CD4-positive, alpha-beta T cell treated with Interleukin-17A for 1 hour (primary cell): Measurements from ENCODE around the gene BCL2L12.

Source experiments
- DNase-seq: peaks from one replicate; pipeline ENCODE4 v3.0.0-alpha.2; 2020

The BCL2L12 gene

DNA sequence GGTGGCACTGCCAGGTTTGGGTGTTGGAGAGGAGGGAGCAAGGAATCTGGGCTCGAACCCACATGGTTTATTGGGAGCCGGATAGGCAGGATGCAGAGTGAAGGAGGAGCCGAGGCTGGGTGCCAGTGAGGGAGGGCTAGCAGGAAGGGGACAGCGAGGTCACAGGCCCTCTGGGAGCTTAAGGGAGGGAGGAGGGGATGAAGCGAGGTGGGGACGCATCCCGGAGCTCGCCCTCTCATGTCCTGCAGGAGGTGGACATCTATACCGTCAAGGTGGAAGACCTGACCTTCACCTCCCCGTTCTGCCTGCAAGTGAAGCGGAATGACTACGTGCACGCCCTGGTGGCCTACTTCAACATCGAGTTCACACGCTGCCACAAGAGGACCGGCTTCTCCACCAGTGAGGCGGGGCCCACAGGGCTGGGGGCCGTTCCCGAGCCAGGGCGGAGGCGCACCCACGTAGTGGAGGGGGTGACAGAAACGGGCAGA, 20.2 kb downstream of the BCL2L12 start:
- DNase-seq = no peak

DNA sequence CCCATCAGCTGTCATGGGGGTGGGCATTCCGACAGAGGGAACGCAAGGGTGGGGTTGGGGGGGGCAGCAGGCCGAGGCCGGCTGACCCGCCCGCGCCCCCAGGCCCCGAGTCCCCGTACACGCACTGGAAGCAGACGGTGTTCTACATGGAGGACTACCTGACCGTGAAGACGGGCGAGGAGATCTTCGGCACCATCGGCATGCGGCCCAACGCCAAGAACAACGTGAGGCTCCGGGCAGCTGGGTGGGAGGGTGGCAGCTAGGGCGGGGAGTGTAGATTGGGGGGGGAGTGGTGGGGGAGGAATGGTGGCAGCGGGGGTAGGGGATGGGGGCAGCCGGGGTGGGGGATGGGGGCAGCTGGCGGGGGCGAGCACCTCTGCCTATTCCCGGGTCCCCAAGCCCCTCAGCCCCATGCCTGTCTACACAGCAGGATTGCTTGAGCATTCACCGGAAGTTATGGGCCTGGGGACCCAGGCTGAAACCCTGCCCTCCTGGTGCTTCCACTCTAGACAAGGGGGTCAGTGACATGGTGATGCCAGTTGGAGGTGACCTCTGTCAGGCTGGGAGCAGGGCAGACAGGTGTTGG, 20.9 kb downstream of the BCL2L12 start:
- no peak for DNase-seq

DNA sequence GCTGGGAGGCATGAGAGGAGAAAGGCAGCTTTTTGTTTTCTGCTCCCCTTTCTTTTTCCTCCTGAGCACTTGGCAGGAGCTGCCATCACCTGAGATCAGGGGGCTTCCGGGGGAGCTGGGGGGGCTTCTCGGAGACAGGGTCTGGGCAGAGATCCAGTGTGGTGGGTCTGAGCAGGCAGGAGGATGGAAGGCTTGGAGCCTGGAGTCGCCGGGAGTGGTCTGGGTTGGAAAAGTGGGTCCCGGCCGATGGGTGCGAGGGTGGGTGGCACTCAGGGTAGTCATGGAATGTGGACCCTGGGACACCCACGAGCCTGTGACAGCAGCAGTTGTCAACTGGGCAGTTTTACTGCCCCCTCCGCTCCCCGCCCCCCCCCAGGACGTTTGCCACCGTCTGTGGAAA, 21.4 kb downstream of the BCL2L12 start:
- no peak for DNase-seq

DNA sequence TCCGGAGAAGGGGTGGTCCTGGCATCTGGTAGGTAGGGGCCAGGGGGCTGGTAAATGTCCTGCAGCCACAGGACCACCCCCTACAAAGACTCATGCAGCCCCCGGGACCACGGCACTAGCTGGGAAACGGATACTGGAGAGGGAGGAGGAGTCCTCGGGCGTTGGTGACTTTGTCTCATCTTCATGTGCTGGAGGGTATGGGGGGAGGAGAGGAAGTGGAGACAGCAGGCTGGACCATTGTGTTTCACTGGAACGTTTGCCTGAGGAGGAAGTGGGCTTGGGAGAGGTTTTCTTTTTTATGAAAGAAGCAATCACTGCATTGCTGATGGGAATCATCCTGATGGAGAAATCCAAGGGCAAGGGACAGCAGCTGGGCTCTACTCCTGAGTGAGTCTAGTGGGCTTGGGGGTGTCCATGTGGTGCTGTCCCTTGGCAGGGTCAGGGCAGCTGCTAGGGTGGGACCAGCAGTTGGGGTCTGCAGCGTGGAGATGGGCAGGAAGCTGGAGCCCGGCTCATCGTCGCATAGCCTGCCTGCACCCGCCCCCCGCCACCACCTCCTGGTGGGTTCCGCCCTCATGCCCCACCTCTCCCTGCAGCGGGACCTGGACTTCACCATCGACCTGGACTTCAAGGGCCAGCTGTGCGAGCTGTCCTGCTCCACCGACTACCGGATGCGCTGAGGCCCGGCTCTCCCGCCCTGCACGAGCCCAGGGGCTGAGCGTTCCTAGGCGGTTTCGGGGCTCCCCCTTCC, 22.0 kb downstream of the BCL2L12 start:
- DNase-seq = no peak

DNA sequence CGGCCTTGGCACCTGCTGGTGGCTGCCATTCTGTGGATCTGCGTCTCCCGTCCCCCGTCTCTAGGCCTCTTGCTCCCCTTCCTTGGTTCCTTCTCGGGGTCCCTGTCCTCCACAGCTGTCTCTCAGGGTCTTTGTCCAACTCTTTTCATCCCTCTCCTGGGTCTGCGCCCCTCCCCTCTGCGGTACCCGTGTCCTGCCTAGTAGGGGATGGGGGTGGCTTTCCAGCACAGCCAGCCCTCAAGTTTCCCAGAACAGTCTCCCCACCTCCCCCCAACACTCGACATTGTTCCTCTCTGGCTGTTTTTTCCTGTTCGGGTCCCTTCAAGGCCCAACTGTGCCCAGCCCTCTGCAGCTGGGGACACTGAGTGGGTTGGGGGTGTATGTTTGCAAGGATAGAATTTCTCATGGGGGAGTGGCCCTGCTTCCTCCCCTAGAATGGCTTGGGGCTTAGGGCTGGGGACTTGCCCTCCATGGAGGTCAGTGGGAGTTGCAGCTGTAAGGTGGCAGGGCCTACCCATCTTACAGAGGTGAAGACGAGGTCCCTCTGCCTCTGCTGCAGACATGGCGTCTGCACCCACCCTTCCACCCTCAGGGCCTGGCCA, 22.9 kb downstream of the BCL2L12 start:
- no peak for DNase-seq

DNA sequence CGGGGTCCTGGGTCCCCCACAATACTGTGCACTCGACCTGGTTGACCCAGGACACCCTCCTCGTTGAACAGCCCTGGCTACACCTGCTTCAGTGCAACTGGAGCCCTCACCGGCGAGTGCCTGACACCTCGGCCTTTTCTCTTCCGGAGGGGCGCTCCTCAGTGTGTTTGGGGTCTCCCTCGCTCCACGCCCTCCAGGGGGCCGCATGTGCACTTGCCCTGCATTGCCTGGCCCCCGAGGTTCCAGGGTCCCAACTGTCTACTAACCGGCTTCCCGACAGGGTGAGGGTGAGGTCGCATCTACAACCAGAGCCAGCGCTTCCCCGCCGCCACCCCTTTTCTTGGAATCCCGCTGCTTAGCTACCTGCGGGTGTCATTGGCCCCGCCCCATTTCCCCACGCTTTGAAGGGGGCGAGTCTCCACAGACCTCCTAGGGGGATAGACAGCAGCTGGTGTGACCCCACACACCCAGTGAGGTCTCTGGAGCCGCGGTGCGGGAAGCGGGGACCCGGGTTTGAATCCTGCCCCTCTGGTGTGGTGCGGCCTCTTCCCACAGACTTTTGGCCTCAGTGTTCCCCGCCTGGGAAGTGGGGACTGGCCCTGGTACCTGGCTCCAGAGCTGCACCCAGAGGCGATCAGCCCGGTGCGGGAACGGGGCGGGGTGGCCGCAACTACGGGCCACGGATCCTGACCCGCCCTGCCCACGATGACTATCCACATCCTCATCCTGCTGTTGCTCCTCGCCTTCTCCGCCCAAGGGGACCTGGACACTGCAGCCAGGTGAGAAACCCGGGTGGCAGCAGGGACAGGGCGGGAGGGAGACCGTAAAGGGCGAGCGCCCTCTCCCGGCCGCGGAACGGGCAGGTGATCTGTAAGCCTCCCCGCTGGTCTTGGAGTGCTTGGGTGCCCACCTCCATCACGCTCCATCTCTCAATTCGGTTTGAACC, 23.7 kb downstream of the BCL2L12 start, which contains the start of gene ADM5:
Gene ADM5 (plus strand): TSS at position 462 of the 946 bp plus-strand sequence. CDS start 244 bp downstream, at position 706.
- peak; percentile 39 for DNase-seq

DNA sequence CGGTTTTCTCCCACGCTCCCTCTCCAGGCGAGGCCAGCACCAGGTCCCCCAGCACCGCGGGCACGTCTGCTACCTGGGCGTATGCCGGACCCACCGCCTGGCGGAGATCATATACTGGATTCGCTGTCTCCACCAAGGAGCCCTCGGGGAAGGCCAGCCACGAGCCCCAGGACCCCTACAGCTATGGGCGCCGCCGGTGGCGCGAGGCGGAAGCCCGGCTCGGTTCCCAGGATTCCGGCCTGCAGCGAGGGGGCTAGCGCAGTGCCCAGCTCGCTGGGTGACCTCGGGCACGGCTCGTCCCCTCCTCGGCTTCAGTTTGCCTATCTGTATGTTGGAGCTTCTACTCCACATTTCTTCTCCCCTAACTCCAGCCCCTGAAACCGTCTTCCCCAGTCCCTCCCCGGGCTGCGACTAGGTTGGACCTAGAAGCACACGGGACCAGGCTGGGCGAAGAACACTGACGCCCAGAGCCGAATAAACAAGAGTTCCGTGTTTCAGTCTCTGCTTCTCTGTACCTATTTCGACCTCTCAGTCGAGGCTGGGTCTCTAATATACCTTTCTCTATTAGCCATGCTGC, 24.4 kb downstream of the BCL2L12 start:
- no peak for DNase-seq

DNA sequence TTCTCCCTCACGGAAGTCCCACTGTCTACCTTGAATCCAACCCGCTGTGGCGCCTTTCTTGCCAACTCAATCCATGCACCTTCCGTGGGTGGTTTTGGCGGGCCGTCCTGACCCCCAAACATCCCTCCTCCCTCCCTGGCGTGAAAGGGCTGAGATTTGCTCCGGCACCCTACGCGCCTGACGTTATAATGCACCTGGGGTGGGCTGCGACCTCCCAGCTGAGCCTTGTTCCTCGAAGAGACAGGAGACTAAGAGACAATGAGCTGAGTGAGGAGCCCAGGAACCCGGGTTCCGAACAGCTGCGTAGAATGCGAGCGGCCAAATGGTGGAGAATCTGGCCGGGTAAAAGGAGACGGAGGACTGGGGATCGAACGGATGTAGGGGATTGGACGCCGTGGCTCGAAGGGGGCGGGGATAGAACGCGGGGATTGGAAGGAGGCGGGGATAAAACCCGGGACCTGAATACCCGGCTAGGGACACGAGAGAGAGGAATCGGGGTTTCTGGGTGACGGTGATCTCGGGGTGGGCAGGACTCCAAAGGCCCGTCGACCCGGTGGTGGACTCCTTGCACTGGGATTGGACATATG, 25.0 kb downstream of the BCL2L12 start, which contains the start of gene CPT1C:
Gene CPT1C (plus strand): TSS at position 461 of the 587 bp plus-strand sequence. CDS start 1,137 bp downstream, outside the sequence.
- DNase-seq = peak; percentile 69

DNA sequence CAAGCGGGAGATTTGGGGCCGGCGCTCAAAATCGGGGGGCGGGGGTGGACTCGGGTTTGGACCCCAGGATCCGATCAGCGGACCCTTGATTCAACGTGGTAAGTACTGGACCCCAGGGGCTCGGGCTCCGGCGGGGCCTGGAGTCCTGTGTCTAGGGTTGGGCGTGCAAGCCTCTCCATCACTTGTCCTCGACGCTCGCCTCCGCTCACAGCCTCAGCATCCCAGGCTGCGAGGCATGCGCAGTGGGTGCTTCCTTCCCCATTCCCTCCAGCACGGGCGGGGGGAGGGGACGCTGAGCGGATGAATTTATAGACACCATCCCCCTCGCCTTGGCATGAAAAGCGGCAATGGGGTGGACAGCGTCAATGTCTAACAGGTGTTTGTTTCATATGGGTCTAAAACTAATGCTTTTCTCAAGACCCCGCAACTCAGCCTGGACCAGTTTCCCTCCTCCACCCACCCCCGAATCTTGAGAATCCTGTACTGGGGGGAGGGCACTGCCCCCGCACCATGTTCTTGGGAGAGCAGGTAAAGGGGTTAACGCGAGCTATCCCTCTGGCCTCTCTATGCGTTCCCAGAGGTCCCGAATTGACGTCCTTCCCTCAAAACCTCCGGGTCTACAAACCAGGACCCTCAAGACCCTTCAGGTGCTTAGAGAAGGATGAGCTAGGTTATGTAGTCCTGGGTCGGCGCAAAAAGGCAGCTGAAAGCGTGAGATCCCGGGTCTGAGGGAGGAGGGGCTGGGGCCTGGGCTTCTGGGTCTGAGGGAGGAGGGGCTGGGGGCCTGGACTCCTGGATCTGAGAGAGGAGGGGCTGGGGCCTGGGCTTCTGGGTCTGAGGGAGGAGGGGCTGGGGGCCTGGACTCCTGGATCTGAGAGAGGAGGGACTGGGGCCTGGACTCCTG, 25.8 kb downstream of the BCL2L12 start:
- DNase-seq = no peak

DNA sequence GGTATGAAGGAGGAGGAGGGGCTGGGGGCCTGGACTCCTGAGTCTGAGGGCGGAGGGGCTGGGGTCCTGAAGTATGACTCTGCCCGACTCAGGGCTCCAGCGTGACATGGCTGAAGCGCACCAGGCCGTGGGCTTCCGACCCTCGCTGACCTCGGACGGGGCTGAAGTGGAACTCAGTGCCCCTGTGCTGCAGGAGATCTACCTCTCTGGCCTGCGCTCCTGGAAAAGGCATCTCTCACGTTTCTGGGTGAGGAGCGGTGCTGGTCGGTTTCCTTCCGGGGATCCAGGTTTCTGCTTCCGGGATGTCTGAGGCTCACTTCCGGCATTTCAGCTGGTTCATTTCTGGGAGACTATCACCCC, 26.4 kb downstream of the BCL2L12 start:
- DNase-seq = no peak

DNA sequence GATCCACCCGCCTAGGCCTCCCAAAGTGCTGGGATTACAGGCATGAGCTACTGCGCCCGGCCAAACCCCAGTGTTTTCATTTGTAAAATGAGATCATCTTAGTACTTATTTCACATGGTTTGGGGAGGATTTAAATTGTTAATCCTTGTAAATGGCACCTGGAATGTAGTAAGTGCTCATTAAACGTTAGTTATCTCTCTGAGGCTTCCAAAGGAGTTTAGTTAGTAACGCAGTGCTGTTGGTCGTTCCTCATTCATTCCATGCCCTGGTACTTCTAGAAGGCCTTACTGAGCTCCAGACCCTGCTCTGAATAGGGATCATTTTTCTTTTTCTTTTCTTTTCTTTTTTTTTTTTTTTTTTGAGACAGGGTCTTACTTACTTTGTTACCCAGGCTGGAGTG, 30.4 kb downstream of the BCL2L12 start:
- no peak for DNase-seq

DNA sequence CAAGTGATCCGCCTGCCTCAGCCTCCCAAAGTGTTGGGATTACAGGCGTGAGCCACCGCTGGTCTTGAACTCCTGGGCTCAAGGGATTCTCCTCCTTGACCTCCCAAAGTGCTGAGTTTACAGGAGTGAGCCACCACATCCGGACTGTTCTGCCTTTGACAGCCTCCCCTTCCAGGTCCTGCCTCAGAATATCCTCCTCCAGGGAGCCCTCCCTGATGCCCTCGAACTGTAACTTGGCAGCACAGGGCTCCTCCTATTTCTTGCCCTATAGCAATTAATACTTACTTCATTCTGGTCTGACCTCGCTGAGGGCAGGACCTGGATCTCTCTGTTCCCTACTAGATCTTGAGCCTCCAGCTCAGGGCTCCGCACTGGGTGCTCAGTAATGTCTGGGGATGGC, 31.1 kb downstream of the BCL2L12 start:
- no peak for DNase-seq

DNA sequence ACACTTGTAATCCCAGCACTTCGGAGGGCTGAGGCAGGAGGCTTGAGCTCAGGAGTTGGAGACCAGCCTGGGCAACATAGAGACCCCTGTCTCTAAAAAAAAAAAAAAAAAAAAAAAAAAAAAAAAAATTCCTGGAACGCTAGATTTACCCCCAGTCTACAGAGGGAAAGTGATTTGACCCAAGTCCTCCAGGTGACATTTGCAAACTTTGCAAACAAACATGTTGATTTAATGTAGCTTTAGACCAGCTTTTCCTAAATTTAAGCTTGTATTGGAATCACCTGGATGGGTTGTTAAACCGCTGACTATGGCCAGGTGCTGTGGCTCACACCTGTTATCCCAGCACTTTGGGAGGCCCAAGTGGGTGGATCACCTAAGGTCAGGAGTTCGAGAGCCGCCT, 33.6 kb downstream of the BCL2L12 start:
- DNase-seq = no peak

DNA sequence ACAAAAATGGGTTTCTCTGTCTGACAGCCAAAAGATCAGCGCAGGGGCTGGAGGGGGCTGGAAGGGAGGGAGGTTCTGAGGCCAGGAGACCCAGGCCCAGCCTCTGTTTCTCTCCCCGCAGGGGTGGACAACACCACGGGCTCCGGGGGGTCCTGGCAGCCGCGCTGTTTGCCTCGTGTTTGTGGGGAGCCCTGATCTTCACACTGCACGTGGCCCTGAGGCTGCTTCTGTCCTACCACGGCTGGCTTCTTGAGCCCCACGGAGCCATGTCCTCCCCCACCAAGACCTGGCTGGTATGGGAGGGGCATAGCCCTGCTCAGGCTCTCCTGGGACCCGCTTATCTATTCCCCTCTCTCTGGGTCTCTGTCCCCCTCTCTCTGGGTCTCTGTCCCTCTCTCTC, 34.8 kb downstream of the BCL2L12 start:
- no peak for DNase-seq

DNA sequence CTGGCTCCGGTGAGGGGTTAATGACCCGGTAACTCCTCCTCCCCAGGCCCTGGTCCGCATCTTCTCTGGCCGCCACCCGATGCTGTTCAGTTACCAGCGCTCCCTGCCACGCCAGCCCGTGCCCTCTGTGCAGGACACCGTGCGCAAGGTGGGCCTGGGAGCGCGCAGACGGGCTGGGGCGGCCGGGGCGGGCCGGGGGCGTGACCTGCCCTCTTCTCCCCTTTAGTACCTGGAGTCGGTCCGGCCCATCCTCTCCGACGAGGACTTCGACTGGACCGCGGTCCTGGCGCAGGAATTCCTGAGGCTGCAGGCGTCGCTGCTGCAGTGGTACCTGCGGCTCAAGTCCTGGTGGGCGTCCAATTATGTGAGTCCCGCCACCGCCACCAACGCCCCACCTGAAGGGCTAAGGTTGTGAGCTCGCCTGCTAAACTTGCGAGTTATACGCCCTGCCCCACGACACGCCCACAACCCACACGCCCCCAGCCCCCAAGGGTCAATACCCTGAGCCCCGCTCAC, 35.6 kb downstream of the BCL2L12 start:
- no peak for DNase-seq

DNA sequence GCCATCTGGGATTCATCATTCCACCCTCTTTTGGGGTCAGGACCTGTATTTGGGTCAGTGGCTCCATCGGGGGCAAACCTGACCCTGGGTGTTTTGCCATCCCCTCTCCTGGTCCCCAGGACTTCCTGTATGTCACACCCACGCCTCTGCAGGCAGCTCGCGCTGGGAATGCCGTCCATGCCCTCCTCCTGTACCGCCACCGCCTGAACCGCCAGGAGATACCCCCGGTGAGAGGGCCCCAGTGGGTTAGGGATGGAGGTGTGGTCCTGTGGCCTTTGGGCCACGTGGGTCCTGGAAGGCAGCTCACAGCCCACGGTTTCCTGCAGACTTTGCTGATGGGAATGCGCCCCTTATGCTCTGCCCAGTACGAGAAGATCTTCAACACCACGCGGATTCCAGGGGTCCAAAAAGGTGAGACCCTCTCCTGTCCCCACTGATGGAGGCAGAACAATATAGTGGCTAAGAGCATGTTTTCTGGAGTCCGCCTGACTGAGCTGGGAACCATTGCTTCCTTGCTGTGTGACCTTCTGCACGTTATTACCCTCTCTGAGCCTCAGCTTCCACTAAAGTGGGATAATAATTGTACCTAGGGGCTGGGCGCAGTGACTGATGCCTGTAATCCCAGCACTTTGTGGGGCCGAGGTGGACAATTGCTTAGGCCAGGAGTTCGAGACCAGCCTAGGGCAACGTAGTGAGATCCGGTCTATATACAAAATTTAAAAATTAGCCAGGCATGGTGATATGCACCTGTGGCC, 39.3 kb downstream of the BCL2L12 start:
- DNase-seq = no peak

DNA sequence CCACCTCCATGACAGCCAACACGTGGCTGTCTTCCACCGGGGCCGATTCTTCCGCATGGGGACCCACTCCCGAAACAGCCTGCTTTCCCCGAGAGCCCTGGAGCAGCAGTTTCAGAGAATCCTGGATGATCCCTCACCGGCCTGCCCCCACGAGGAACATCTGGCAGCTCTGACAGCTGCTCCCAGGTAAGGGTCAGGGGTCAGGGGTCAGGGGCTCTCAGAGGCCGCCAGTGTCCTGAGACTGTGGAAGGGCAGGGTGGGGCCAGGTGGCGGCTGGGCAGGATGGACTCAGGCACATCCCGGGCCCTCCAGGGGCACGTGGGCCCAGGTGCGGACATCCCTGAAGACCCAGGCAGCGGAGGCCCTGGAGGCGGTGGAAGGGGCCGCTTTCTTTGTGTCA, 40.2 kb downstream of the BCL2L12 start:
- no peak for DNase-seq

DNA sequence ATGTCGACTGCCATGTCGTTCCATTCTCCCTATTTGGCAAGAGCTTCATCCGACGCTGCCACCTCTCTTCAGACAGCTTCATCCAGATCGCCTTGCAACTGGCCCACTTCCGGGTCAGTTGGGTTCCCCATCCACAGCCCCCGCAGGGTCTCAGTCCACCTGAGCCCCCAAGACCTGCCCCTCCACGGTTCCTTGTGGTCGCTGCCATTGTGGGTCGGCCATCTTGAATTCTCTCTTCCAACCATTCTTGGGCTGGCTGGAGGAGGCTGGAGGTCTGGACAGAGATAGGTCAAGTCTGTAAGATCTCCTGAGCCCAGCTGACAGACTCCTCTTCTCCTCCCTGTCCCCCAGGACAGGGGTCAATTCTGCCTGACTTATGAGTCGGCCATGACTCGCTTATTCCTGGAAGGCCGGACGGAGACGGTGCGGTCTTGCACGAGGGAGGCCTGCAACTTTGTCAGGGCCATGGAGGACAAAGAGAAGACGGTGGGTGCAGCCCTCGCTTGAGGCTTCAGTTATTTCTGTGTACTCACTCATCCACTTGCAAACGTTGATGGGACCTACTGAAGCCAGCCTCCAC, 44.7 kb downstream of the BCL2L12 start:
- DNase-seq = no peak

DNA sequence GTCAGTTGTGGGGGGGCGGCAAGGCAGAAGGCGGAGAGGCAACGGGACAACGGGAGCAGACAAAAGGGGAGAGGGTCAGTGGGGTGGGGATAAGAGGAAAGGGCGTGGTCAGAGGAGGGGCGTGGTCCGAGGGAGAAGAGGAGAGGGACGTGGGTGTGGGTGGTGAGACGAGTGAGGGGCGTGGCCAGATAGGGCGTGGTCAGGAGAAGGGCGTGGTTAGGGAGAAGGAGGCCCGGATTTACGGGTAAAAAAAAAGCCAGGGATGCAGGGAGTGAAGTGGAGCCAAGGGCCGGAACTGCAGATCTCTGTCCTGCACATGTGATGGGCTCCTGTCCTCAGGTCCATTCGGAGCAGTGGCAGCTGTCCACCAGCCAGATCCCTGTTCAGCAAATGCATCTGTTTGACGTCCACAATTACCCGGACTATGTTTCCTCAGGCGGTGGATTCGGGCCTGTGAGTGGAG, 46.7 kb downstream of the BCL2L12 start:
- no peak for DNase-seq
